ENCODE data around the gene SH3TC2. TPM values are rescaled to one million over a fixed set of nuclear protein-coding genes. Genes with fewer than 3 reads are reported as not detected.
A peak's percentile ranks its signal among the peaks of the same experiment; 100 is the strongest.

Gene SH3TC2
- total RNA-seq, 1 experiment from 2014 or later, result 32.0 TPM

- peak overlapping the region; percentile 90 for H3K27ac ChIP-seq (ENCODE audit: low read length)
- H3K79me2 ChIP-seq (ENCODE audit: low read length), result no peaks in the 10 kb centered on the region
- no peaks in the 10 kb centered on the region for H4K20me1 ChIP-seq (ENCODE audit: low read length)
- H3K36me3 ChIP-seq (ENCODE audit: low read depth, low read length), result no peaks in the 10 kb centered on the region
- H3K4me3 ChIP-seq (ENCODE audit: low read length), result peak overlapping the region; percentile 17; the same call in 1 of the 2 replicates
- no peak for TF ChIP-seq EZH2phosphoT487 (IDR thresholded peaks at IDR 0.05; ENCODE audit: borderline replicate concordance, low read length)
- no peak for TF ChIP-seq EZH2 (IDR thresholded peaks at IDR 0.05; ENCODE audit: low read length, unreplicated experiment)
- TF ChIP-seq CTCF (conservative IDR thresholded peaks at IDR 0.05; ENCODE audit: low read depth, low read length), result no peak
- intact Hi-C loops (cut with micrococcal nuclease), result loop anchor here (1.0 to 10.0 kb wide), 4 partner anchors 8 to 1078 kb away; no protein-coding TSS in a partner anchor
- peaks cover 83% of the 10 kb centered on the region for H3K4me1 ChIP-seq (ENCODE audit: insufficient read depth, low read length)
- peak overlapping the region; percentile 5; the same call in 1 of the 2 replicates for H2AFZ ChIP-seq (ENCODE audit: low read length)
- H3F3A ChIP-seq (ENCODE audit: low read length, unreplicated experiment), result peaks cover 40% of the 10 kb centered on the region
- no peaks in the 10 kb centered on the region for H3K9me3 ChIP-seq (ENCODE audit: low read length)
- peak overlapping the region; percentile 72 for H3K9ac ChIP-seq (ENCODE audit: low read length)
- H3K9me2 ChIP-seq (replicated peaks; ENCODE audit: low read length), result no peaks in the 10 kb centered on the region
- ChIA-PET CTCF (interaction anchor here (1.1 kb wide), 1 partner anchor 61 kb away, joined by 3 read pairs; no protein-coding TSS in a partner anchor), POLR2A (ENCODE audit: unreplicated experiment) (interaction anchor here (0.6 to 1.0 kb wide), 4 partner anchors 12 to 151 kb away, joined by 3 to 5 read pairs (median 4); no protein-coding TSS in a partner anchor)
- BruUV-seq (replicated peaks), result no TSS peak
- H3K4me2 ChIP-seq (ENCODE audit: low read length), result peak overlapping the region; percentile 66
- peak; percentile 100 for DNase-seq
- H3K27me3 ChIP-seq (ENCODE audit: low read length), result no peaks in the 10 kb centered on the region
- peak; percentile 78 for ATAC-seq
Measured at GRCh38 chr5:148972974-148973374, 89.9 kb downstream of the SH3TC2 start.

GRCh38 chr5:148972396-148972795 is 90.5 kb downstream of the SH3TC2 start:
- TF ChIP-seq EZH2phosphoT487 (IDR thresholded peaks at IDR 0.05; ENCODE audit: borderline replicate concordance, low read length), result no peak
- no peak for TF ChIP-seq CTCF (conservative IDR thresholded peaks at IDR 0.05; ENCODE audit: low read depth, low read length)
- no peak for TF ChIP-seq EZH2 (IDR thresholded peaks at IDR 0.05; ENCODE audit: low read length, unreplicated experiment)
- DNase-seq (peak; percentile 43), ATAC-seq (peak; percentile 1; the same call in 1 of the 2 replicates)
- Histone ChIP-seq H3K79me2 (ENCODE audit: low read length) (no peaks in the 10 kb centered on the region), H3K27ac (ENCODE audit: low read length) (peak overlapping the region; percentile 90), H3K4me1 (ENCODE audit: insufficient read depth, low read length) (peaks cover 82% of the 10 kb centered on the region), H3K9ac (ENCODE audit: low read length) (peak overlapping the region; percentile 72), H3K36me3 (ENCODE audit: low read depth, low read length) (no peaks in the 10 kb centered on the region), H3K9me3 (ENCODE audit: low read length) (no peaks in the 10 kb centered on the region), H2AFZ (ENCODE audit: low read length) (0 out of 2 replicates have a peak overlapping the region, but pooled peaks have one; percentile 0), H4K20me1 (ENCODE audit: low read length) (no peaks in the 10 kb centered on the region), H3K27me3 (ENCODE audit: low read length) (no peaks in the 10 kb centered on the region), H3F3A (ENCODE audit: low read length, unreplicated experiment) (peaks cover 38% of the 10 kb centered on the region), H3K4me3 (ENCODE audit: low read length) (peak overlapping the region; percentile 2; the same call in 1 of the 2 replicates), H3K9me2 (replicated peaks; ENCODE audit: low read length) (no peaks in the 10 kb centered on the region), H3K4me2 (ENCODE audit: low read length) (peak overlapping the region; percentile 66)
- ChIA-PET POLR2A (ENCODE audit: unreplicated experiment) (interaction anchor here (0.6 to 1.0 kb wide), 4 partner anchors 11 to 151 kb away, joined by 3 to 5 read pairs (median 4); no protein-coding TSS in a partner anchor), CTCF (interaction anchor here (1.1 kb wide), 1 partner anchor 60 kb away, joined by 3 read pairs; no protein-coding TSS in a partner anchor)
- intact Hi-C loops (cut with micrococcal nuclease), result loop anchor here (2.0 to 10.0 kb wide), 2 partner anchors 14 to 1078 kb away; no protein-coding TSS in a partner anchor
- BruUV-seq (replicated peaks), result TSS peak; percentile 89

- Histone ChIP-seq H3K4me1 (ENCODE audit: insufficient read depth, low read length) (peaks cover 84% of the 10 kb centered on the region), H3K36me3 (ENCODE audit: low read depth, low read length) (no peaks in the 10 kb centered on the region), H3K4me3 (ENCODE audit: low read length) (no peak overlapping the region), H3K27me3 (ENCODE audit: low read length) (no peaks in the 10 kb centered on the region), H3K9me2 (replicated peaks; ENCODE audit: low read length) (no peaks in the 10 kb centered on the region), H3K27ac (ENCODE audit: low read length) (peak overlapping the region; percentile 60), H4K20me1 (ENCODE audit: low read length) (no peaks in the 10 kb centered on the region), H3K4me2 (ENCODE audit: low read length) (no peak overlapping the region), H3K79me2 (ENCODE audit: low read length) (no peaks in the 10 kb centered on the region), H3K9me3 (ENCODE audit: low read length) (no peaks in the 10 kb centered on the region), H3K9ac (ENCODE audit: low read length) (0 out of 2 replicates have a peak overlapping the region, but pooled peaks have one; percentile 16), H3F3A (ENCODE audit: low read length, unreplicated experiment) (peaks cover 36% of the 10 kb centered on the region), H2AFZ (ENCODE audit: low read length) (no peak overlapping the region)
- intact Hi-C loops (cut with micrococcal nuclease), result loop anchor here (10.0 kb wide), 1 partner anchor 1076 kb away; no protein-coding TSS in a partner anchor
- no peak for TF ChIP-seq CTCF (conservative IDR thresholded peaks at IDR 0.05; ENCODE audit: low read depth, low read length)
- TF ChIP-seq EZH2 (IDR thresholded peaks at IDR 0.05; ENCODE audit: low read length, unreplicated experiment), result no peak
- no peak for TF ChIP-seq EZH2phosphoT487 (IDR thresholded peaks at IDR 0.05; ENCODE audit: borderline replicate concordance, low read length)
- CTCF ChIA-PET, result no interaction called here
- DNase-seq (peak; percentile 22), ATAC-seq (no peak)
- POLR2A ChIA-PET (ENCODE audit: unreplicated experiment), result no interaction called here
- no TSS peak for BruUV-seq (replicated peaks)
Measured at GRCh38 chr5:148970876-148971275, 92.0 kb downstream of the SH3TC2 start.
